Tibial artery (tissue), 4 donors: ENCODE measurements around the gene CTPS1.

Experiments
- DNase-seq, 2 donors: peaks; one replicate each; pipeline ENCODE4 v3.0.0-alpha.2; 2019
- H3K27ac ChIP-seq, 2 donors: fragments of 200-600 bp; sonication (generic) in 1 of 2; 1 replicate in 1 of 2; 2 replicates in 1 of 2; pipeline ENCODE4 v1.5.1; 2018 to 2019; ENCODE audit warnings: mild to moderate bottlenecking in 1 of 2
- H3K27me3 ChIP-seq, 2 donors: fragments of 200-600 bp; sonication (generic) in 1 of 2; one replicate each; pipeline versions ENCODE4 v1.5.1 to v1.6.0; 2016 to 2019
- H3K36me3 ChIP-seq, 3 donors: fragments of 200-600 bp; sonication (generic) in 2 of 3; one replicate each; pipeline ENCODE4 v1.5.1; 2016 to 2019; ENCODE audit warnings: mild to moderate bottlenecking in 2 of 3
- H3K4me1 ChIP-seq, 4 donors: fragments of 200-600 bp; sonication (generic) in 2 of 4; 1 replicate in 3 of 4; 2 replicates in 1 of 4; pipeline ENCODE4 v1.5.1; 2016 to 2019
- H3K4me3 ChIP-seq, 2 donors: fragments of 200-600 bp; sonication (generic) in 1 of 2; 1 replicate in 1 of 2; 2 replicates in 1 of 2; pipeline ENCODE4 v1.5.1; 2018 to 2019; ENCODE audit warnings: mild to moderate bottlenecking in 2 of 2
- H3K9me3 ChIP-seq, 3 donors: fragments of 200-600 bp; sonication (generic) in 1 of 3; one replicate each; pipeline ENCODE4 v1.5.1; 2016 to 2019
- intact Hi-C: fragments of 100-400 bp; cut with DNase I; formaldehyde crosslinking; loops from one replicate; pipeline ENCODE4 v1.15.0; 2023; ENCODE audit warnings: low total_unique reads
- TF ChIP-seq, protein P1 (sequence below), 2 experiments: fragments of 200-600 bp in 1 of 2; fragments of 450-650 bp in 1 of 2; IDR thresholded peaks; one replicate each; pipeline ENCODE4 v1.5.1; 2017 to 2019; ENCODE audit warnings: antibody characterized with exemption in 2 of 2, mild to moderate bottlenecking in 1 of 2, moderate library complexity in 1 of 2

The CTPS1 gene

DNA sequence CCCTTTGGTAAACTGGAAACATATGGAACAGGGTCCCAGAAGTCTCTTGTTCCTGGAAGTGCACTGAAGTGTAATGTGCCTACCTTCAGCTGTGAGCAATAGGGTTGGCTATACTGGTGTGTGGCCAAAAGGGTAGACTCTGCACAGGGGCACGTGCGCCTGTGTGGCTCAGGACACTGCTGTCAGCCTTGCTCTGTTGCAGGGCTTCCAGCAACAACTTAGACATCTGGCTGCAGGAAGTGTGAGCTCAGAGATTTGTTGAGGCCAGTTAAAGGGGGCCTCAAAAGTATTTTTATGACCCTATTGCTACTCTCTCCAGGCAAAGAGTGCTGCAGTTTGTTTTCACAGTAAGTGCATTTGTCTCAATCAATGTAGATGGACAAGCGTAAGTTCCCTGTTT lies 7.5 kb downstream of the CTPS1 start:
- H3K27ac ChIP-seq = peak overlapping the region in 1 of 2 donors; percentile 91

DNA sequence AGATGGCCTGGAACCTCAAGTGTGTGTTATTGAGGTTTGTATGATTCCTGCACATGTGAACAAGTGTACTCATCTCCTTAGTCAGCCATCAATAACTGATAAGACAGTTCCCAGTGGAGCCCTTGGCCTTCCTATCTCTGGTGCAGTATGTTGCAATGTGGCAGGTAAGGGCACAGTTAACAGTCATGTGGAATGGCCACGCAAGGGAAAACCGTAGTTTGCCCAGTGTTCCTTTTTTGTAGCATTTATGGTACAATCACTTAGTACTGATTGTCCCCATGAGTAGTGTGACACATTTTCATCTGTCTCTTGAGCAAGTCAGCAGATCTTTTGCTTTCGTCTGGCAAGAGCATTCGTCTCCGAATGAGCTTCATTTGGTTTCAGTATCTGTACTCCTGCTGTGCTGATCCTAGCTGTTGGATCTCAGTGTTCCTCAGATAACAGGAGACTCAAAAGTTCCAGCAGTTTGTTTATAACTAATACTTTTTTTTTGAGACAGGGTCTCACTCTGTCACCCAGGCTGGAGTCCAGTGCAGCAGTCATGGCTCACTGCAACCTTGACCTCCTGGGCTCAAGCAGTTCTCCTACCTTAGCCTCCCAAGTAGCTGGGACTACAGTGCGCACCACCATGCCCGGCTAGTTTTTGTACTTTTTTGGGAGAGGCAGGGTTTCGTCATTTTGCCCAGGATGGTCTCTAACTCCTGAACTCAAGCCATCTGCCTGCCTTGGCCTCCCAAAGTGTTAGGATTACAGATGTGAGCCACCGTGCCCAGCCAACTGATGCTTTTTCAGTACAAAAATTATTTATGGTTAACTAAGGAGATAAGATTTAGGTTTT lies 8.2 kb downstream of the CTPS1 start:
- Histone ChIP-seq H3K27ac (peak overlapping the region; percentile 6 to 91), H3K4me3 (no peak overlapping the region), H3K9me3 (no peaks in the 10 kb centered on the region), H3K36me3 (peaks cover 61 to 78% (median 63%) of the 10 kb centered on the region in 3 donors), H3K4me1 (peaks cover 0 to 53% (median 32%) of the 10 kb centered on the region in 4 donors), H3K27me3 (no peaks in the 10 kb centered on the region)
- TF ChIP-seq, protein P1, sequence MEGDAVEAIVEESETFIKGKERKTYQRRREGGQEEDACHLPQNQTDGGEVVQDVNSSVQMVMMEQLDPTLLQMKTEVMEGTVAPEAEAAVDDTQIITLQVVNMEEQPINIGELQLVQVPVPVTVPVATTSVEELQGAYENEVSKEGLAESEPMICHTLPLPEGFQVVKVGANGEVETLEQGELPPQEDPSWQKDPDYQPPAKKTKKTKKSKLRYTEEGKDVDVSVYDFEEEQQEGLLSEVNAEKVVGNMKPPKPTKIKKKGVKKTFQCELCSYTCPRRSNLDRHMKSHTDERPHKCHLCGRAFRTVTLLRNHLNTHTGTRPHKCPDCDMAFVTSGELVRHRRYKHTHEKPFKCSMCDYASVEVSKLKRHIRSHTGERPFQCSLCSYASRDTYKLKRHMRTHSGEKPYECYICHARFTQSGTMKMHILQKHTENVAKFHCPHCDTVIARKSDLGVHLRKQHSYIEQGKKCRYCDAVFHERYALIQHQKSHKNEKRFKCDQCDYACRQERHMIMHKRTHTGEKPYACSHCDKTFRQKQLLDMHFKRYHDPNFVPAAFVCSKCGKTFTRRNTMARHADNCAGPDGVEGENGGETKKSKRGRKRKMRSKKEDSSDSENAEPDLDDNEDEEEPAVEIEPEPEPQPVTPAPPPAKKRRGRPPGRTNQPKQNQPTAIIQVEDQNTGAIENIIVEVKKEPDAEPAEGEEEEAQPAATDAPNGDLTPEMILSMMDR (IDR thresholded peaks at IDR 0.05) = no peak
- DNase-seq = no peak
- intact Hi-C loops = no loop called here

More for the DNA sequence above, 7.5 kb downstream of the CTPS1 start:
- no peak overlapping the region for H3K4me3 ChIP-seq
- peaks cover 0 to 60% (median 36%) of the 10 kb centered on the region in 4 donors for H3K4me1 ChIP-seq
- DNase-seq = no peak
- TF ChIP-seq, protein P1 (IDR thresholded peaks at IDR 0.05) = no peak
- no peaks in the 10 kb centered on the region for H3K9me3 ChIP-seq
- no peaks in the 10 kb centered on the region for H3K27me3 ChIP-seq
- peaks cover 56 to 71% (median 57%) of the 10 kb centered on the region in 3 donors for H3K36me3 ChIP-seq
- intact Hi-C loops = no loop called here

DNA sequence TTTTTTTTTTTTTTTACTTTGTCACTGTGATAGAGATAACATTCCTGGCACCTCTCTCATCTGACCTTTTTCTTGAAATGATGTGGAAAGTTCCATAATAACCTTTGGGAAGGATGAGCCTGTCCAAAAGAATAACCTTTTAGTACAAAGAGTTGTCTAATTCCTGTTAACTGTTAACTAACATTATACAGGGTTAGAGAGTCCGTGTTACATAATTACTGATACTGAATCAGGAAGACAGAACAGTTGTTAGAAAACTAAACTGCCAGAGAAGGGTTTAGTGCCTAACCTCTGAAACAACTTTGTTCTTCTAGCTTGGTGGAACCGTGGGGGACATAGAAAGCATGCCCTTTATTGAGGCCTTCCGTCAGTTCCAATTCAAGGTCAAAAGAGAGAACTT lies 8.8 kb downstream of the CTPS1 start:
- Histone ChIP-seq H3K27me3 (no peaks in the 10 kb centered on the region), H3K27ac (peak overlapping the region; percentile 6 to 91), H3K9me3 (no peaks in the 10 kb centered on the region), H3K4me3 (no peak overlapping the region), H3K36me3 (peaks cover 68 to 84% (median 69%) of the 10 kb centered on the region in 3 donors), H3K4me1 (peaks cover 0 to 51% (median 29%) of the 10 kb centered on the region in 4 donors)
- TF ChIP-seq, protein P1 (IDR thresholded peaks at IDR 0.05) = no peak
- intact Hi-C loops = no loop called here
- no peak for DNase-seq

DNA sequence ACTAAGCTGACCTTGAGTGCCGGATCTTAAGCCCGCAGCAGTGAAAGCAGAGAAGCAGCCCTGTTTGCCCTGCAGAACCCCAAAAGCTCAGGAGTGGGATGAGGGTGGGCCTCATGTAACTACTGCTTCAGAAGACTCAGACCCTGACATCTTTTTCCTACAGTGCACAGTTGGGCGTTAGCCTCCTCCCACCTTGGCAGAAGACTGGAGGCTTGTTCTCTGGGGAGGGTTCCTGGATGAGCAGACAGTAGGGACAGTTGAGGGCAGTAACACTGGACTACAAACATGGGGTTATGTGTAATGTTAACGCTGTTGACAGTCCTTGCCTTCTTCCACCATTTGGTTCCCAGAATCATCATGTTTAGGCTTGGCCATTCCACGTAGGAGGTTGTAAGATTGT lies 9.6 kb downstream of the CTPS1 start:
- intact Hi-C loops = no loop called here
- DNase-seq = no peak
- Histone ChIP-seq H3K36me3 (peaks cover 74 to 87% (median 75%) of the 10 kb centered on the region in 3 donors), H3K27me3 (no peaks in the 10 kb centered on the region), H3K27ac (no peak overlapping the region), H3K4me1 (peaks cover 0 to 46% (median 24%) of the 10 kb centered on the region in 4 donors), H3K9me3 (no peaks in the 10 kb centered on the region), H3K4me3 (no peak overlapping the region)
- TF ChIP-seq, protein P1 (IDR thresholded peaks at IDR 0.05) = no peak

DNA sequence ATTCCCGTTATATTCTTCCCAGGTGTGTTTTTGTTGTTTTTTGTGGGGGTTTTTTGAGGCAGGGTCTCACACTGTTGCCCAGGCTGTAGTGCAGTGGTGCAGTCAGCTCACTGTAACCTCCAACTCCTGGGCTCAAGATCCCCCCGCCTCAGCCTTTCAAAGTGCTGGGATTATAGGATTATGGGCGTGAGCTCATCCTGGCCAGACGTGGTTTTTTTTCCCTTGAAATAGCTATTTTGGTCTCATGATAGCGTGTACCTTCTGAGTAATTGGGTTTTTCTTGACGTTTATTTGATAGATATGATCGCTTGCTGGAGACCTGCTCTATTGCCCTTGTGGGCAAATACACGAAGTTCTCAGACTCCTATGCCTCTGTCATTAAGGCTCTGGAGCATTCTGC lies 17.6 kb downstream of the CTPS1 start:
- TF ChIP-seq, protein P1 (IDR thresholded peaks at IDR 0.05) = no peak
- peaks cover 81 to 91% (median 87%) of the 10 kb centered on the region in 3 donors for H3K36me3 ChIP-seq
- no peaks in the 10 kb centered on the region for H3K9me3 ChIP-seq
- H3K4me3 ChIP-seq = no peak overlapping the region
- H3K27ac ChIP-seq = no peak overlapping the region
- H3K4me1 ChIP-seq = peaks cover 0 to 7% (median 0%) of the 10 kb centered on the region in 4 donors
- intact Hi-C loops = no loop called here
- H3K27me3 ChIP-seq = no peaks in the 10 kb centered on the region
- no peak for DNase-seq
